ENCODE data around the gene GTPBP6.

GTPBP6 gene

DNA sequence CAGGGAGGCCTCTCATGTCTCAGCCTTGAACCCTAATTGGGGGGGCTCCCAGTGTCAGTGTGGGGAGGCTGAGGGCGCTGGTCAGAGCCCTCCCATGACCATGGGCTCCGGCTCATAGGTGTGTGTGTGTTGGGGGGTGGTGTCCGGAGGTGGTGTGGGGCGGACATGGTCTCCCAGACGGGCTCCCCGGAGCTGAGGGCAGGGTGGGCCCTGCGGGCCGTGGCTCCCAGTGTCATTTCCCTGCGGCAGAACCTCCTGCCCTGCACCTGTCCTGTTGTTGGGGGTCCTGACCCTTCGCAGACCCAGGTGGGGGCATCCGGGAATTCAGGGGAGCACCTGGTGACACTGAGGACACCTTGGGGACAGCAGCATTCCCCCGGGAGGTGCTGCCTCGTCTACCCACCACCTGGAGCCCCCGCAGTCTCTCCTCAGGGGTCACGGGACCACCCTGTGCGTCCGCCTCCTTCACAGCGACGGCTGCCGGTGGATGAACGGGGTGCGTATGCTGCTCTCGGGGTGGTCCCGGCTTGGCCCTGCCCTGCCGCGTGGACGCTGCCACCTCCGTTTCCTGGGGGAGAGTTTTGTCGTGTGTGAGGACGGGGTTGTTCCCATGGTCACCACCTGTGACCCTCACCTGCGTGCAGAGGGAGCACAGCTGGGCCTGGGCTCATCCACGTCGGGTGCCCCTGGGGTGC is 14.5 kb upstream of the GTPBP6 start (continued):
- no peak for TF ChIP-seq CREB5 (CRISPR knock-in tag; IDR thresholded peaks at IDR 0.05; ENCODE audit: low read depth)
- TF ChIP-seq, protein P1, sequence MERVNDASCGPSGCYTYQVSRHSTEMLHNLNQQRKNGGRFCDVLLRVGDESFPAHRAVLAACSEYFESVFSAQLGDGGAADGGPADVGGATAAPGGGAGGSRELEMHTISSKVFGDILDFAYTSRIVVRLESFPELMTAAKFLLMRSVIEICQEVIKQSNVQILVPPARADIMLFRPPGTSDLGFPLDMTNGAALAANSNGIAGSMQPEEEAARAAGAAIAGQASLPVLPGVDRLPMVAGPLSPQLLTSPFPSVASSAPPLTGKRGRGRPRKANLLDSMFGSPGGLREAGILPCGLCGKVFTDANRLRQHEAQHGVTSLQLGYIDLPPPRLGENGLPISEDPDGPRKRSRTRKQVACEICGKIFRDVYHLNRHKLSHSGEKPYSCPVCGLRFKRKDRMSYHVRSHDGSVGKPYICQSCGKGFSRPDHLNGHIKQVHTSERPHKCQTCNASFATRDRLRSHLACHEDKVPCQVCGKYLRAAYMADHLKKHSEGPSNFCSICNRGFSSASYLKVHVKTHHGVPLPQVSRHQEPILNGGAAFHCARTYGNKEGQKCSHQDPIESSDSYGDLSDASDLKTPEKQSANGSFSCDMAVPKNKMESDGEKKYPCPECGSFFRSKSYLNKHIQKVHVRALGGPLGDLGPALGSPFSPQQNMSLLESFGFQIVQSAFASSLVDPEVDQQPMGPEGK (CRISPR knock-in tag; IDR thresholded peaks at IDR 0.05; ENCODE audit: borderline replicate concordance) = no peak
- no peak for TF ChIP-seq ISL1 (CRISPR knock-in tag; IDR thresholded peaks at IDR 0.05)
- no peak for TF ChIP-seq ZC3H10 (CRISPR knock-in tag; IDR thresholded peaks at IDR 0.05)
- no peak for TF ChIP-seq ESRRG (CRISPR knock-in tag; IDR thresholded peaks at IDR 0.05)
- no peak for TF ChIP-seq ARNTL (CRISPR knock-in tag; IDR thresholded peaks at IDR 0.05; ENCODE audit: borderline replicate concordance, low read depth)

GRCh38 chrX:332496-332860 is 13.9 kb upstream of the GTPBP6 start:
- no peak for ATAC-seq
- TF ChIP-seq RARB (CRISPR knock-in tag; IDR thresholded peaks at IDR 0.05) (no peak), GLIS3 (CRISPR knock-in tag; IDR thresholded peaks at IDR 0.05) (no peak), ISL1 (CRISPR knock-in tag; IDR thresholded peaks at IDR 0.05) (no peak), CREB5 (CRISPR knock-in tag; IDR thresholded peaks at IDR 0.05; ENCODE audit: low read depth) (no peak)

DNA sequence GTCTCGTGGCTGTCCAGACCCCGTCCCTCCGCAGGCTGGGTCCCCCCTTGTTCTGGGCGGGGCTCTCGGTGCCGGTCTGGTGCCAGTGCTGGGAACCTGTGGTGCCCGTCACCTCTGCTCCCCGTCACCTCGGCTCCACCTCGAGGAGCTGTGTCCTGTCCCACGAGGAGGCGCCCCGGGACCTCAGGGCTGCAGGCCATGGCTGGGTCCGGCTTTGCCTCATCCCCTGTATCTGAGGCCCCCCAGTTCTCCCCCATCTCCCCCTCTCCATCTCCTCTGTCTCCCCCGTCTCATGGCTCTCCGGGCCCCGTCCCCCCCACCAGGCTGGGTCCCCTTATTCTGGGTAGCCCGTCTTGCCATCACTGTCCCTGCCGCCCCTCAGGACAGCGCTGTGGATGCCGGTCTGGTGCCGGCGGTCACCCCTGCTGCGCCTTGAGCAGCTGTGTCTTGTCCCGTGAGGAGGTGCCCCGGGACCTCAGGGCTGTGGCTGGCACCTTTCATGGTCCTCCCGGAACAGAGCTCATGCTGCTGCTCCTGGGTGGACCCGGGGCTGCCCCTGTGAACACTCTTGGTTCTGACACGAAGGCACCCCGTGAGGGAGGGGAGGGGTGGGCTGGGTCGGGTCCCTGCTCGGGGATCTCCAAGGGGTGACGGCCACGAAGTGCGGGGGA is 13.4 kb upstream of the GTPBP6 start:
- TF ChIP-seq GLIS3 (CRISPR knock-in tag; IDR thresholded peaks at IDR 0.05) = no peak
- TF ChIP-seq ZC3H10 (CRISPR knock-in tag; IDR thresholded peaks at IDR 0.05) = no peak
- no peak for TF ChIP-seq TCF4 (CRISPR knock-in tag; IDR thresholded peaks at IDR 0.05; ENCODE audit: borderline replicate concordance)
- no peak for TF ChIP-seq ZFP30 (CRISPR knock-in tag; IDR thresholded peaks at IDR 0.05)
- no peak for TF ChIP-seq CREB5 (CRISPR knock-in tag; IDR thresholded peaks at IDR 0.05; ENCODE audit: low read depth)
- TF ChIP-seq, protein P2, sequence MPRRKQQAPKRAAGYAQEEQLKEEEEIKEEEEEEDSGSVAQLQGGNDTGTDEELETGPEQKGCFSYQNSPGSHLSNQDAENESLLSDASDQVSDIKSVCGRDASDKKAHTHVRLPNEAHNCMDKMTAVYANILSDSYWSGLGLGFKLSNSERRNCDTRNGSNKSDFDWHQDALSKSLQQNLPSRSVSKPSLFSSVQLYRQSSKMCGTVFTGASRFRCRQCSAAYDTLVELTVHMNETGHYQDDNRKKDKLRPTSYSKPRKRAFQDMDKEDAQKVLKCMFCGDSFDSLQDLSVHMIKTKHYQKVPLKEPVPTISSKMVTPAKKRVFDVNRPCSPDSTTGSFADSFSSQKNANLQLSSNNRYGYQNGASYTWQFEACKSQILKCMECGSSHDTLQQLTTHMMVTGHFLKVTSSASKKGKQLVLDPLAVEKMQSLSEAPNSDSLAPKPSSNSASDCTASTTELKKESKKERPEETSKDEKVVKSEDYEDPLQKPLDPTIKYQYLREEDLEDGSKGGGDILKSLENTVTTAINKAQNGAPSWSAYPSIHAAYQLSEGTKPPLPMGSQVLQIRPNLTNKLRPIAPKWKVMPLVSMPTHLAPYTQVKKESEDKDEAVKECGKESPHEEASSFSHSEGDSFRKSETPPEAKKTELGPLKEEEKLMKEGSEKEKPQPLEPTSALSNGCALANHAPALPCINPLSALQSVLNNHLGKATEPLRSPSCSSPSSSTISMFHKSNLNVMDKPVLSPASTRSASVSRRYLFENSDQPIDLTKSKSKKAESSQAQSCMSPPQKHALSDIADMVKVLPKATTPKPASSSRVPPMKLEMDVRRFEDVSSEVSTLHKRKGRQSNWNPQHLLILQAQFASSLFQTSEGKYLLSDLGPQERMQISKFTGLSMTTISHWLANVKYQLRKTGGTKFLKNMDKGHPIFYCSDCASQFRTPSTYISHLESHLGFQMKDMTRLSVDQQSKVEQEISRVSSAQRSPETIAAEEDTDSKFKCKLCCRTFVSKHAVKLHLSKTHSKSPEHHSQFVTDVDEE (CRISPR knock-in tag; IDR thresholded peaks at IDR 0.05) = no peak
- no peak for TF ChIP-seq ARNTL (CRISPR knock-in tag; IDR thresholded peaks at IDR 0.05; ENCODE audit: borderline replicate concordance, low read depth)
- TF ChIP-seq, protein P1 (CRISPR knock-in tag; IDR thresholded peaks at IDR 0.05; ENCODE audit: borderline replicate concordance) = no peak
- TF ChIP-seq OSR1 (CRISPR knock-in tag; IDR thresholded peaks at IDR 0.05) = no peak
- no peak for TF ChIP-seq ZNF70 (CRISPR knock-in tag; IDR thresholded peaks at IDR 0.05)
- TF ChIP-seq, protein P3, sequence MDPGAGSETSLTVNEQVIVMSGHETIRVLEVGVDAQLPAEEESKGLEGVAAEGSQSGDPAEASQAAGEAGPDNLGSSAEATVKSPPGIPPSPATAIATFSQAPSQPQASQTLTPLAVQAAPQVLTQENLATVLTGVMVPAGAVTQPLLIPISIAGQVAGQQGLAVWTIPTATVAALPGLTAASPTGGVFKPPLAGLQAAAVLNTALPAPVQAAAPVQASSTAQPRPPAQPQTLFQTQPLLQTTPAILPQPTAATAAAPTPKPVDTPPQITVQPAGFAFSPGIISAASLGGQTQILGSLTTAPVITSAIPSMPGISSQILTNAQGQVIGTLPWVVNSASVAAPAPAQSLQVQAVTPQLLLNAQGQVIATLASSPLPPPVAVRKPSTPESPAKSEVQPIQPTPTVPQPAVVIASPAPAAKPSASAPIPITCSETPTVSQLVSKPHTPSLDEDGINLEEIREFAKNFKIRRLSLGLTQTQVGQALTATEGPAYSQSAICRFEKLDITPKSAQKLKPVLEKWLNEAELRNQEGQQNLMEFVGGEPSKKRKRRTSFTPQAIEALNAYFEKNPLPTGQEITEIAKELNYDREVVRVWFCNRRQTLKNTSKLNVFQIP (CRISPR knock-in tag; IDR thresholded peaks at IDR 0.05; ENCODE audit: borderline replicate concordance, low read depth) = no peak
- ATAC-seq = peak; percentile 2

Measured in SK-N-SH treated with all-trans-retinoic acid at 6 μM for 48 hours (cell line).